HCT116 (cell line): Measurements from ENCODE around the gene AMY1B. TPM values are rescaled to one million over a fixed set of nuclear protein-coding genes. Genes with fewer than 3 reads are reported as not detected.
"Not testable (repeated sequence)": the region's sequence is repeated elsewhere in the genome, so short reads cannot be mapped to it uniquely, and the experiment has no call there.

Experiments
- ATAC-seq: fragments of 200-7000 bp; cut with Tn5 transposase; 2 replicates; pipeline ENCODE4 v1.9.1; 2020; ENCODE audit warnings: mild to moderate bottlenecking, moderate library complexity
- BruUV-seq: library from RNA; stranded (reverse); fragments of 400-500 nt; replicated peaks from 2 replicates; lab custom pipeline; 2021; lab: Mats Ljungman, UMichigan
- CTCF ChIA-PET: fragments of 300-600 bp; sonication (Branson Sonifier 250); formaldehyde crosslinking; loops from one replicate; lab custom pipeline; 2021; ENCODE audit warnings: antibody characterized with exemption; lab: Charles Lee
- POLR2A ChIA-PET: fragments of 300-600, 350-600 bp; sonication (Branson Sonifier 250); formaldehyde crosslinking; loops from one replicate; lab custom pipeline; 2021; ENCODE audit warnings: antibody characterized with exemption; lab: Charles Lee
- RAD21 ChIA-PET, 2 experiments: fragments of 300-600 bp; sonication (Branson Sonifier 250); formaldehyde crosslinking; loops; one replicate each; lab custom pipeline; 2023; ENCODE audit warnings: low total read pairs in 2 of 2; ENCODE audit not compliant: uncharacterized antibody in 2 of 2, unreplicated experiment in 2 of 2, low non-redundant PET in 1 of 2; lab: Charles Lee
- DNase-seq: peaks from one replicate; pipeline ENCODE4 v3.0.0-alpha.2; 2010; ENCODE audit warnings: low read depth, low spot score
- H2AFZ ChIP-seq: fragments of 200-600 bp; shearing (Covaris generic), sonication (generic); 2 replicates; pipeline ENCODE4 v1.6.1; 2017; ENCODE audit warnings: low read depth, mixed run types, mixed read lengths, antibody characterized with exemption, low read length; ENCODE audit not compliant: poor library complexity, severe bottlenecking
- H3K27ac ChIP-seq: 2 replicates; pipeline ENCODE4 v1.5.1; 2012; ENCODE audit warnings: low read depth, low read length
- H3K27me3 ChIP-seq: fragments of 200-600 bp; sonication (generic); 2 replicates; pipeline ENCODE4 v1.6.1; 2016; ENCODE audit warnings: mixed run types, low read length, mixed read lengths; ENCODE audit not compliant: insufficient read depth
- H3K36me3 ChIP-seq, 2 experiments: fragments of 200-500 bp in 1 of 2; fragments of 200-600 bp in 1 of 2; sonication (Bioruptor generic) in 1 of 2; sonication (generic) in 1 of 2; 2 replicates each; pipeline versions ENCODE4 v1.5.1 to v1.6.1; 2014 to 2016; ENCODE audit warnings: low read length in 2 of 2, inconsistent platforms in 1 of 2, mixed read lengths in 1 of 2, mixed run types in 1 of 2; ENCODE audit not compliant: insufficient read depth in 2 of 2, control insufficient read depth in 1 of 2
- H3K4me1 ChIP-seq, 2 experiments: fragments of 200-600 bp in 1 of 2; sonication (generic) in 1 of 2; 2 replicates each; pipeline versions ENCODE4 v1.5.1 to v1.6.1; 2012 to 2017; ENCODE audit warnings: low read length in 2 of 2, inconsistent platforms in 1 of 2, mild to moderate bottlenecking in 1 of 2, mixed read lengths in 1 of 2, mixed run types in 1 of 2, moderate library complexity in 1 of 2; ENCODE audit not compliant: insufficient read depth in 2 of 2, control insufficient read depth in 1 of 2
- H3K4me2 ChIP-seq: fragments of 200-600 bp; sonication (generic); 2 replicates; pipeline ENCODE4 v1.6.1; 2017; ENCODE audit warnings: mixed run types, low read length, mixed read lengths
- H3K4me3 ChIP-seq, 2 experiments: fragments of 200-600 bp in 1 of 2; sonication (generic) in 1 of 2; replicated peaks in 1 of 2; 2 replicates each; pipeline ENCODE4 v1.5.1; 2011 to 2016; ENCODE audit warnings: low read length in 2 of 2, control low read depth in 1 of 2, low read depth in 1 of 2, mild to moderate bottlenecking in 1 of 2, mixed read lengths in 1 of 2, mixed run types in 1 of 2
- H3K79me2 ChIP-seq: fragments of 200-600 bp; sonication (generic); 2 replicates; pipeline ENCODE4 v1.6.1; 2017; ENCODE audit warnings: mild to moderate bottlenecking, mixed run types, low read length, moderate library complexity, mixed read lengths; ENCODE audit not compliant: insufficient read depth
- H3K9ac ChIP-seq: fragments of 200-600 bp; sonication (generic); 2 replicates; pipeline ENCODE4 v1.6.1; 2016; ENCODE audit warnings: low read length, mixed read lengths
- H3K9me2 ChIP-seq: fragments of 200-600 bp; sonication (generic), shearing (Covaris generic); 2 replicates; pipeline ENCODE4 v1.6.1; 2017; ENCODE audit warnings: mixed run types, mild to moderate bottlenecking, moderate library complexity; ENCODE audit not compliant: insufficient read depth
- H3K9me3 ChIP-seq, 2 experiments: fragments of 200-500 bp in 1 of 2; fragments of 200-600 bp in 1 of 2; sonication (Bioruptor generic) in 1 of 2; sonication (generic) in 1 of 2; 2 replicates each; pipeline ENCODE4 v1.6.1; 2014 to 2017; ENCODE audit warnings: low read length in 2 of 2, mixed read lengths in 2 of 2, inconsistent platforms in 1 of 2, low read depth in 1 of 2, mild to moderate bottlenecking in 1 of 2, mixed run types in 1 of 2, moderate library complexity in 1 of 2; ENCODE audit not compliant: control insufficient read depth in 1 of 2, insufficient read depth in 1 of 2
- H4K20me1 ChIP-seq: fragments of 200-600 bp; sonication (generic), shearing (Covaris generic); 2 replicates; pipeline ENCODE4 v1.6.1; 2017; ENCODE audit warnings: mixed run types, mild to moderate bottlenecking, moderate library complexity; ENCODE audit not compliant: insufficient read depth
- intact Hi-C: fragments of 100-400 bp; cut with micrococcal nuclease; formaldehyde crosslinking; loops from 2 replicates; pipeline ENCODE4 v1.10.0; 2022
- total RNA-seq: library from RNA; stranded (reverse); gene quantifications from one replicate; pipeline ENCODE4 v1.2.1, GENCODE V29; 2021; ENCODE audit not compliant: unreplicated experiment

AMY1B gene
- total RNA-seq, 1 experiment from 2014 or later: not detected

- H3K27ac ChIP-seq, H2AFZ ChIP-seq, H3K79me2 ChIP-seq, H3K27me3 ChIP-seq, ATAC-seq, H3K4me1 ChIP-seq, RAD21 ChIA-PET, DNase-seq, H3K36me3 ChIP-seq, intact Hi-C loops, H3K9me3 ChIP-seq, H3K4me3 ChIP-seq, H4K20me1 ChIP-seq, POLR2A ChIA-PET, H3K9ac ChIP-seq, BruUV-seq, H3K4me2 ChIP-seq, CTCF ChIA-PET, H3K9me2 ChIP-seq: not testable (repeated sequence)
Measured at GRCh38 chr1:103735334-103735733, 39.3 kb upstream of the AMY1B start.

DNA sequence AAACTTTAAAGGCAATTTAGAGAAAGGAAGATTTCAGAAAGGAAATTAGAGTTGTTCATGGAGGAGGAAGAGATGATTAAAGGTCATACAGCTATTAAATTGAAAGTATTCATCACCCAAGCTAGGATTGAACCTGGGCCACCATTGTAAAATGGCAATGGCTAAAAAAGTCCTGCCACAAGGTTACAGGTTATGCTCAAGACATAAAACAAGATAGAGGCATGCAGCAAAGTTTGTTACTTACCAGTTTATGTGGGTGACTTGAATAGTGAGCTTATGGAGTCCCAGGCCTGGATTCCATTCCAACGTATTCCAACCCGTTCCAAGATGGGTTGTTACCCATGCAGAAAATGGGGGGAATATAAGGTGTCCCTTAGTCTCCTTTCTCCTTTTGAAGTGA, 25.5 kb upstream of the AMY1B start:
- H3K36me3 ChIP-seq, H3K4me3 ChIP-seq, ATAC-seq, intact Hi-C loops, H3K27ac ChIP-seq, H3K9me2 ChIP-seq, H3K4me1 ChIP-seq, POLR2A ChIA-PET, BruUV-seq, H3K9ac ChIP-seq, H3K9me3 ChIP-seq, H3K4me2 ChIP-seq, H3K27me3 ChIP-seq, CTCF ChIA-PET, H3K79me2 ChIP-seq, H2AFZ ChIP-seq, H4K20me1 ChIP-seq, DNase-seq, RAD21 ChIA-PET: not testable (repeated sequence)

DNA sequence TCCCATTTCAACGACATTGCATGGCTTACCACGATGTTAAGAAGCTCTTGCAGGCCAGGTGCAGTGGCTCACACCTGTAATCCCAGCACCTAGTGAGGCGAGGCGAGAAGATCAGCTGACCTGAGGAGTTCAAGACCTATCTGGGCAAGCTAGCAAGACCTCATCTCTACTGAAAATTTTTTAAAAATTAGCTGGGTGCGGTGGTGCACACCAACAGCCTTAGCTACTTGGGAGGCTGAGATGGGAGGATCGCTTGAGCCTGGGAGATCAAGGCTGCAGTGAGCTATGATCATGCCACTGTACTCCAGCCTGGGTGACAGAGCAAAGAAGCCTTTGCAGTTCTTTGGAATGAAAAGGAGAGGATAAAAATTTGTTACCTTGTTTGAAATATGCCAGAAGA, 21.4 kb upstream of the AMY1B start:
- H3K27ac ChIP-seq, H2AFZ ChIP-seq, H3K4me3 ChIP-seq, POLR2A ChIA-PET, ATAC-seq, H3K4me2 ChIP-seq, H3K9ac ChIP-seq, CTCF ChIA-PET, DNase-seq, H3K4me1 ChIP-seq, RAD21 ChIA-PET, BruUV-seq, H3K27me3 ChIP-seq, H3K9me2 ChIP-seq, H3K36me3 ChIP-seq, H3K79me2 ChIP-seq, H4K20me1 ChIP-seq, intact Hi-C loops, H3K9me3 ChIP-seq: not testable (repeated sequence)

- RAD21 ChIA-PET, CTCF ChIA-PET, H4K20me1 ChIP-seq, DNase-seq, H3K9me3 ChIP-seq, H3K36me3 ChIP-seq, H3K4me2 ChIP-seq, BruUV-seq, H2AFZ ChIP-seq, H3K4me3 ChIP-seq, H3K27me3 ChIP-seq, POLR2A ChIA-PET, intact Hi-C loops, H3K79me2 ChIP-seq, H3K9ac ChIP-seq, ATAC-seq, H3K27ac ChIP-seq, H3K9me2 ChIP-seq, H3K4me1 ChIP-seq: not testable (repeated sequence)
Measured at GRCh38 chr1:103710381-103710780, 14.4 kb upstream of the AMY1B start.

DNA sequence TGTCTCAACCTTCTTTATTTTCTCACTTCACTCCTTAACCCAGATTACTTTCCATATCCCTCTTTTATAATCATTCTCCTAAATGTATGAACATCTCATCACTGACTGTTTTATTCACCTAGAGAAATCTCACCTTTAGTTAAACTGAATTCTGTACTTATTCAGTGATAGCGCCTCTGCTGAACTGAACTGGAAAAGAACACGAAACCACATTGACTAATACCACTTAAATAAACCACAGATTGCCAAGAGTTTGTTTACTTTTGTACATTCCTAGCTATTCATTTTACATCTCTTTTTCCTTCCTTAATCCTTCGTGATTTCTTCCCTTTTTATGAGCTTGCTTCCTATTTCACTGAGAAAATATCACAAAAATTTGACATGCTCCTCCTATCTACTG, 11.7 kb upstream of the AMY1B start:
- H3K79me2 ChIP-seq, CTCF ChIA-PET, H3K4me1 ChIP-seq, H3K9ac ChIP-seq, H3K36me3 ChIP-seq, H4K20me1 ChIP-seq, RAD21 ChIA-PET, H3K9me3 ChIP-seq, H3K4me3 ChIP-seq, H2AFZ ChIP-seq, H3K4me2 ChIP-seq, BruUV-seq, POLR2A ChIA-PET, DNase-seq, H3K27me3 ChIP-seq, intact Hi-C loops, H3K27ac ChIP-seq, H3K9me2 ChIP-seq, ATAC-seq: not testable (repeated sequence)
